Measurements from ENCODE around the gene C3orf49.

C3orf49 gene

DNA sequence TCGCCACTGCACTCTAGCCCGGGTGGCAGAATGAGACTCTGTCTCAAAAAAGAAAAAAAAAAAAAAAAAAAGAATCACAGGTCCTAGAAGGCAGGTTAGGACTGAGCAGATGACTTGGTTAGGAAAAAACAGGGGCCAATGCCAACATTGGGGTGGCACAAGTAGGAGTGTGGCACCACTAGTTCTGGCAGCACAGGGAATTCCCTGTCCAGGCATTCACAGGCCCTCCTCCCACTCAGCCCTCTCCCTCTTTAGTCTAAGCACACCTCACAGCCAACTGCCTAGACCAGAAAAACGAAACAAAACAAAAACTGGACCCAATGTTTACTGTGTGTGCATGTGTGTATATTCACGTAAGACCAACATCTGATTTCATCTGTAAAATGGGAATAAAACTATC, 34.0 kb downstream of the C3orf49 start:
- no peak for DNase-seq

DNA sequence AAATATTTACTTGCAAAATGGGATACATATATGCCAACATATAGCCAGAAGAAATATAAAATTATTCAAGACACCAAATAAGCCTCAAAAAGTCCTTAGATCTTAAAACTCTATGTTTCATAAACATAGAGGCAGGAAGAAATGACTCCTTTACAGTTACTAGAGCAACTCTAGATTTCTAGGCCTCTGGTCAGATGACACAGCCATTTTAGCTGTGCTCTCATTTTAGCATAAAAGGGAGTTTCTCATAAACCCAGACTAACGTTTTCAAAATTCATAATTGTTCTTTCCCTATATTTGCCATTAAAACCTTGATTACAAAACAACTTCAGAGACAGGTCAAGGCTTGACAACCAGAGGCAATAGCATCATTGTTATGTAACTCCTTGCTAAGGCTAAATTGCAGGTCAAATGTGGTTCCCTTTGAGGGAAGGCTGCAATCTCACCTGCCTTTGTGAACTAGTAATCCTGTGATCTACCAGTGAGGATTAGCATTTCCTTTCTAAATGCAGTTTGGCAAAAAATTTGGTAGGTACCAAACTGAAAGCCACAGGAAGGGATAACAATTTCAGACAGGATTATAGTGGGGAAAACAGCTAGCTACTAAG, 36.3 kb downstream of the C3orf49 start:
- no peak for DNase-seq

DNA sequence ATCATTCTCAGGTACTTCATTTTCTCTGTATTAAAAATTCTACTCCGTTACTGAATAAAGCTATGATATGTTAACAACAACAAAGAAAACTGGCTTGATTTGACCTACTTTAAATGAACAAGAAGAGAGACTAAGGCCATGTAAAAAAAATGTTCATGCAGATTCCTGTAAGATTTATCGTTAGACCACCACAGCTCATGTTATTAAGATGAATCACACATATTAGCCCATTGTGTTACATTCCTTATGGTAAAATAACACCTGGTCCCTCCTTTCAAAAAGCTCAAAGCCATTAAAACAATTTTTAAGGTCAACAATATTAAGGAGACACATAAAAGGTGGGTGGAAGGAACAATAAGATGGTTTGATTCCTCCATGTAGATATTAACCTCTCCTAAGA, 38.2 kb downstream of the C3orf49 start:
- DNase-seq, result no peak

DNA sequence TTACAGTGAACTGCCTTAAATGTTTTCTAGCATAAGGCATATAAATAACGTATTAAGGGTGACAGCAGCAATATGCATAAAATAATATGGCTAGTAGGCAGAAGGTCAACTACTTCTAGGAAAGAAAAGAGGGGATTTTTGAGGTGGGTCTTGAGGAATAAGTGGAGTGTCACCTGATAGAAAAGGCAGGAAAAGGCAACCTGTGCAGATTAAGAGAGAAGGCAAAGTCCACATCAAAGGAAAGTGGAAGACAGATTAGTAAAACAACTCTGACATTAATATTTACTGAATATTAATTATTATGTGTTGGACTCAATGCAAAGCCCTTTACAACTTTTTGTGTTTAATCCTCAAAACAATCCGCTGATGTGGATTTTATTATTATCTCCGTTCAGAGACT, 41.7 kb downstream of the C3orf49 start:
- DNase-seq, result no peak

DNA sequence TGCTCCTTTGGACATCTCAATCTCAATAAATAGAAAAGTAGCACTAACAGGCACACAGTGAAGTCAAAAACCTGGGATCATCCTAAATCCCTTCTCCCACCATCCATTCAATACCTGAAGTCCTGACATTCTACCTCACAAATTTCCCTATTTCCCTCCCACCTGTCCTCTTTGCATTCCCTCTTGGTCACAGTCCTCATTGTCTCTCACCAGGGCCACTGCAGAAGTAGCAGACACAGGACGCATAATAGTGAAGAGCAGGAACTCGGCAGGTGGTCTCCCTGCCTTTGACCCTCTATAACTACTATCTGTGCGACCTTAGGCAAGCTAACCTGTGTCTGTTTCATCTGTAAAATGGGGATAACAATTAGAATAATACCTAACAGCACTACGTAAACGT, 42.2 kb downstream of the C3orf49 start:
- DNase-seq, result no peak

DNA sequence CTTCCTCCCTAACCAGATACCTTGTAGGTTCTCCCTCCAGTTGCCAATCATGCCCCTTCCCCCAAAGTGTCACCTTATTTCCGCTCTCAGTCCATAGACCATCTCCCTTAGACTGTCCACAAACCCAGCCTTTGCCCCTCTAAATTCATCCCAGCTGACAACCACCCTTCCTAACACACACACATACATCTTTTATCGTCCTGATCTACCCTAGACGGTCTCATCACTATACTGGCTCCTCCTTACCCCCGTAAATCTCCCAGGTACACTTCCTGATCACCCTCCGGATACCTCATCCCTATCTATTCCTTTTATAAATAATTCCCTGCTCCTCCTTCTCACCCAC, 43.7 kb downstream of the C3orf49 start:
- no peak for DNase-seq

DNA sequence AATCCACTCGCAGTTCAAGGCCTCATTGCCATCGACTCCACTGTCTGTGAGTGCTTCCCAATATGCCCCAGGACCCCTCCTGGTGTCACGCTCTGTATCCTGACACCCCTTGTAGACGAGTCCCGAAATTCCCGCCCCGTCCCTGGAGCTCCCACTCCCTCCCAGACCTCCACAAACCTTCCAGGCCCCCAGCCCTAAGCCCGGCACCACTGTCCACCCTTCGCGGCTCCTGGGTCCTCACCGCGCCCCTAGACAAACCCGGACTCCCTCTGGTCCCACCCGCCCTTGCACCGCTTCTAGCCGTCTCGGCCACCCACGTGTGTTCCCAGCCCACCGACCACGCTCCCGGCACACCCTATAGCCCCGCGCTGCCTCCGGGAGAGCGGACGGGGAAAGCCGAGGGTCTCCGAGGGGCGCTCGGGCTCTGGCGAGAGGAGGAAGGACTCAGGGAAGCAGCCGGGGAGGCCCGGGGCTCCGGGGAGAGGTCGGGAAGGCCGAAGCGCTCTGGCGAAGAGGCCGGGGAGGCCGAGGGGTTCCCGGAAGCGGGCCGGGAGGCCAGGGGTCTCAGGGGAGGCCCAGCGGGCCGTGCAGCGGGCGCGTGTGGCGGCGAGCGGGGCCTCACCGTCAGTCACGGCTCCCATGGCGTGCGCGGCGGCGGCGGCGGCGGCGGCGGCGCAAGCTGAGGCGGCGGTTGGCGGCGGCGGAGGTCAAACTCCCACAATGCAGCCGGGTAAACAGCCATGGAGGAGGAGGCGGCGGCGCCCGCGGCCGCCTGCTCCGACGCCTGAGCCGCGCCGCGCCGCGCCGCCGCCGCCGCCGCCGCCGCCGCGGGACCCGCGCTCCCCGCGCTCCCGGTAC, 44.3 kb downstream of the C3orf49 start, which contains the start of the genes ATXN7 and THOC7:
TSS of gene ATXN7 (plus strand) at position 718 of the 858 bp plus-strand sequence. CDS start 48,732 bp downstream, outside the sequence.
TSS of gene THOC7 (minus strand) at position 656 of the 858 bp plus-strand sequence. CDS start at position 641, 15 bp downstream.
- DNase-seq, result no peak

DNA sequence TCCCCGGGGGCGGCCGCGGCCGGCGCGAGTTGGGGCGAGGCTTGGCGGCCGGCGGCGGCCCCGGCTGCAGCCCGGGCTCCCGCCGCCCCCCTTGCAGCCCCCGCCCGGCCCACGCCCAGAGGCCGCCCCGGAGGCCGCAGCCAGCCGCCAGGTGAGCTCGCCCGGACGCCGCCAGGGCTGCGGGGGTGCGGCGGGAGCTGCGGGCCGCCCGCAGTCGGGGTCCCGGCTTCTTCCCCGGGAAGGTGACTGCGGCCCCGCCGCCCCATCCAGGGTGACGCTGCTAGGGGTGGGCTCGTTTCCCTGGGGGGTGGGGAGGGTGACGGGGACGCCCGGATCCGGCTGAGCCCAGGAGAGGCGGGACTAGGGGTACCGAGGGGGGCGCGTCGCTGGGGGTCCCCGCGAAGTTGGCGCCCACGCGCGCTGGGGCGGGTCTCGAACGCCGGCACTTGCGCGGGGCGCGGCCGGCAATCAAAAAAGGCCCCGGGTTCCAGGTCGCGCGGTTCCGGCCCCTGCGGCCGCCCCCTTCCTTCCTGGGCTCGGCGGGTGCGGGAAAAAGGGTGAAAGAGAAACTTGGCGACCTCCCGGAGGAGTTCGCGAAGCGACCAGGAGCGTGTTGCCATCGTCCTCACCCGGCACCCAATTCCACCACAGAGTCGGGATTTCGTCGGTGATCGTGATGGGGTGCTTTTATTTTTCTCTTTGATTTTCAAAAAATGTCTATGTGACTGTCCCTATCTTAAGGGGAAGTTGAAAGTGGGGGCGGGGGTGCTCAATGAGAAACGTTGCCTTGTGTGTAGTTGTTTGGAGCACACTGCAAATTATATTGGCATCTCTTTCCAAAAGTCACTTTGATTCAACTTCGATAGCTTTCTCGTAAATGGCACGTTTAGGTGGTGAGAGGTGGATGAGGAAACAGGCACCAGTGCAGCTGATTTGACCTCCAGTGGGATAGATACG, 45.2 kb downstream of the C3orf49 start:
- no peak for DNase-seq

DNA sequence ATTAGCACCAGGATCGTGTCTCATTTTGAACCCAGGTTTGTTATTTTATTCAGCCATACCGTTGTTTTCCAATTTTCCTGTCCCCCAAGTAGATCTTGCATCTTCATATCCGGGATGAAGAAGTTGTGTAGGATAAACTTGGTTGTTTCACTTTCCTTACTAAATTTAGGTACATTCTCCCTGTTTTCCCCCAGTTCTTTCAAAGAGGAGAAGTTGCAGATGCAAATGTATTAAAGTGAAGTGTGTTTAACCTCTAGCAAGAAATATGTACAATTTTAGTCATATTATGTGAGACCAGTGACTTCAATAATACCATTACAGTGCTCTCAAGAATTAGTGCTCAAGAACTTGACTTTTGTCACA, 45.8 kb downstream of the C3orf49 start:
- no peak for DNase-seq

DNA sequence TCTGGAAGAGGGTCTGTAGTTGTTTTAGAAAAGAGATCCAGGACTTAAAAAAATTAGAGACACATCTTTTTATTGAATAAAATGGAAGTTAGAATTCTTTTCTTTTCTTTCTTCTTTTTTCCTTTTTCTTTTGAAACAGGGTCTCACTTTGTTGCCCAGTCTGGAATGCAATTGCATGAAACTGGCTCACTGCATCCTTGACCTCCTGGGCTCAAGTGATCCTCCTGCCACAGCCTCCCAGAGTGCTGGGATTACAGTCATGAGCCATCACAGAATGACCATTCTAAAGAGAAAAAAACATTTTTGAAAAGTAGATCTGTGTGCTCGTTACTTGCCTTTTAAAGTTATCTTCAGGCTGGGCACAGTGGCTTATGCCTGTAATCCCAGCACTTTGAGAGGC, 48.1 kb downstream of the C3orf49 start:
- DNase-seq, result no peak

DNA sequence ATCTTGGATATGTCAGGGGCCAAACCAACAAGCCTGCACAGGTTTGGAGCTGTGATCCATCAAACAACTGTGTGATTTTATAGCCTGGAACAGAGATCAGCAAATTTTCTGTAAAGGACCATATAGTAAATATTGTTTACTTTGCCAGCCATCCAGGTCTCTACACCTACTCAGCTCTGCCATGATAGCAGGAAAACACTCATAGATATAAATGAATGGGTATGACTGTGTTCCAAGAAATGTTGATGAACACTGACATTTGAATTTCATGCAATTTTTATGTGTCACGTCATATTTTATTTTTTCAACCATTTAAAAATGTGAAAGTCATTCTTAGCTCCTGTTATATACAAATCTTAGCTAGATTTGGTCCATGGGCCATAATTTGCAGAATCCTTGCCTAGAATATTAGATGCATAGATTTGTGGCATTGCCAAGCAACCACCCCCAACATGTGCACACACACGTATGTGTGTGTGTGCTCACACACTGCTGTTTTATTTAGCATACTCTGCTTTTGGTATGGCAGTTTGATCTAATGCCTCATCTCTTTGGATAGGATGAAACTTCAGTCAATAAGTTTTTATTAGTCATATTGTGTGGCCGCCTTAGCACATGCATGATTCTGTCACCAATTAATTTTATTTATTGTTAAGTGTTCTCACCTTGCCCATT, 51.0 kb downstream of the C3orf49 start:
- DNase-seq, result no peak

DNA sequence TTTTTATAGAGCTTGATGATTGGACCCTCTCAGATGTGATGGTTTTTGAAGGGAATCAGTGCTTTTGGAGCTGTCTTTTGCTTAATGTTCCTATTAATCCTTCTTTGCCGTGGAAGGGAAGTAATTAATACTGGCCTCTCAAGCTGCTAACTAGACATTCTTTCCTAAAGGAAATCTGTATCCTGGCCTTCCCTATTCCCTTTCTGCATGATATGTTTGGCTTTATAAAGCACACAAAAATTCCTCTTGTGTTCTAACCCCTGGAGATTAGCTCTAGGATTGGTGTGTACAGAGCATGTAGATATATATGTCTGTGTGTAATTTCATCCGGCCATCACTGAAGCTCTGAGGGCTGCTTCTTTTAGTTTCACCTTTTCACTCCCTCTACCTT, 51.5 kb downstream of the C3orf49 start:
- no peak for DNase-seq

DNA sequence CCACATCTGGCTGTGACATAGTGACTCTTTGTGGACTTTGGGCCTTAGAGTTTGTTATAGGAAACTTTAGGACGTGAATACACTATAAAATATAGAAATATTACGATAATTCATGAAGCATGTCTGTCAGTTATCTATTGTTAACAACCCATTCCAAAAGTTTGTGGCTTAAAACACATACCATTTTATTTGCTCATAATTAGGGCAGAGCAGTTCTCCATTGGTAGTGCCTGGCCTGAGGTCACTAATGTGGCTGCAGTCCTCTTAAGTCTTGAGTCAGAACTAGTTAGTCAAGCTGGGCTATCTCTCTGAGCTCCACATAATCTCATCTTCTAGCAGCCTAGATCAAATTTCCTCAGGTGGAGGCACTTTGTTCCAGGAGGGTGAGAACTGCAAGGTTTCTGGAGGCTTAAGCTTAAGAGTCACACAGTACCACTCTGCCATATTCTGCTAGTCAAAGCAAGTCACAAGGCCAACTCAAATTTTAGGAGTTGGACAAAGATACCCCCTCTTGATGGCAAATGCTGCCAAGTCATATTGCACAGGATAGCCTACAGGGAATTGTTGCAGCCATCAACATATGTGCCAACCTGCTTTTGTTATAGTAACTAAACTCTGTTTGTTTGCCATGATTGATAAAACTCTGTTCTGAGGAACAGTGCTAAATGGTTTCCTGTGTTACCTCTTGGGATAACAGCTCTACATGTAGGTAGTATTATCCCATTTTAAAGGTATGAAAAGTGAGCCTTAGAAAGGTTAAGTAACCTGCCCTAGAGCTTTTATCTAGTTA, 53.2 kb downstream of the C3orf49 start:
- DNase-seq, result no peak

DNA sequence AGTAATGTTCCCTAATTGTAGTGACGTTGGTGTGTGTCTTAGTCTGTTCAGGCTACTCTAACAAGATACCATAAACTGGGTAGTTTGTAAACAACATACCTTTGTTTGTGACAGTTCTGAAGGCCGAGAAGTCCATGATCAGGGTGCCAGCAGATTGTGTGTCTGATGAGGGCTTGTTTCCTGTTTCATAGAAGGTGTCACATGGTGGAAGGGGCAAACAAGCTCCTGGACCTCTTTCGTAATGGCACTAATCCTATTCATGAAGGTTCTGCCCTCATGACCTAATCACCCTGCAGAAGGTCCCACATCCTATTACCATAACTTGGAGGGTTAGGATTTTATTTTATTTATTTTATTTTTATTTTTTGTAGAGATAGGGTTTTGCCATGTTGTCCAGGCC, 55.7 kb downstream of the C3orf49 start:
- no peak for DNase-seq

DNA sequence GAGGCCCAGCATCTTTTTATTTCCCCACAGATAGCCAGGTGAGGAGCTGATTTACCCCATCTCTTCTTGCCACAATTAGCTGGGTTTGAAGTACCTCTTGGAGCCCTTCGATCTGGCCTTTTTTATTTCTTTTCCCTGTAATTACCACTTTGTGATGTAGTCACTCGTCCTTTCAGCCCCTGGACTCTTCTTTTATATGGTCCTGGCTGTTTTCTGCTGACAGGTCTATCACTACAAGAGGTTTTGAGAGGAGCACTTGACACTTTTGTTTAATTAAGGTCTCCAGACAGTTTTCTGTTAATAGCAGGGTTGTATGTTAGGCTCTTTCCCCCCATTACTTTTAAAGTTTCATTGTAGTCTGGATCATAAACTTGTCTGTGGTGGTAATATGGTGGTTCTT, 56.4 kb downstream of the C3orf49 start:
- DNase-seq, result no peak

DNA sequence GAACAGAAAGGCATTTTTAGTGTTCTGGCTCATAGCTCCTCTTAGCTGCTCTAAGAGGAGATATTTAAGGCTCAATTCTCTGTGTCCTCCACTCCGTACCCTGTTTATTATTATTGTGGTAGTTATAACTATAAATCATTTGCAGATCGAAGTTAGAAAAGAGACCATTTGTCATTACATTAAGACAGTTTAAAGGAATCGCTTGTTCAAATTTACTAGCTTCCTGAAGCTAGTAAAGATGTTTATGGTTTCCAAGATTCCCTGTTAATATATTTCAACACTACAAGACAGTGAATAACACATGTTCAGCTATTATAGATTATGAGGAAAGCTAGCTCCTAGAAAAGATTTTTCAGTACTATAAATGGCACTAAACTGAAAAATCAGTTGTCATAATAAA, 57.2 kb downstream of the C3orf49 start:
- no peak for DNase-seq

DNA sequence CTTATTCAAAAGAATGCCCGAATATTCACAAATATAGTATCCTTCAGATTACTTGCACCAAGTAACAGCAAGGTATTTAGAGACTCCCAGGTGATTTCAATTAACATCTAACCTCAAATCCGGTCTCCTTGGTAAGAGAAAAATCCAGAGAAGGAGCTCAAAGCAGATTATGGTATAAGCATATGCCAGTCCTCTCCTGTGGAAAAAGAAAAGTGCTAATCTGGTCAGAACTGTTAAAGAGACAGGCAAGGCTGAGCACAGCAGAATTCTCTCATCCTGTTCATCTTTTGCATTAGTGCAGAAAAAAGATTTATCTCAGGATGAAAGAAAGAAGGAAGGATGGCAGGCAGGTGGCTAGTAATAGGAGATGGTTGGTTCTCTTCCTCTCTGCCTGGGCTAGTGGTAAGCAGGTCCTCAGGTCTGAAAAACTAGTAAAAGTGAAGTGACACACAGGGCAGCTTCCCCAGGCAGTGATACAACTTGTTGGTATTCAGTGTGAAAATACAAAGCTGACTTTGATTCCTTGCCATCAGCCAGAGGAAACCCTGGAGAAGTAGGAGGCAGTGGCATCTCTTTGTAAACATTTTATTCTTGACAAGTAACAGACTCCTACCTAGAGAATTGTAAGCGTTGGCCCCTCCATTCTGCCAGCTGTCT, 58.8 kb downstream of the C3orf49 start:
- DNase-seq, result no peak

DNA sequence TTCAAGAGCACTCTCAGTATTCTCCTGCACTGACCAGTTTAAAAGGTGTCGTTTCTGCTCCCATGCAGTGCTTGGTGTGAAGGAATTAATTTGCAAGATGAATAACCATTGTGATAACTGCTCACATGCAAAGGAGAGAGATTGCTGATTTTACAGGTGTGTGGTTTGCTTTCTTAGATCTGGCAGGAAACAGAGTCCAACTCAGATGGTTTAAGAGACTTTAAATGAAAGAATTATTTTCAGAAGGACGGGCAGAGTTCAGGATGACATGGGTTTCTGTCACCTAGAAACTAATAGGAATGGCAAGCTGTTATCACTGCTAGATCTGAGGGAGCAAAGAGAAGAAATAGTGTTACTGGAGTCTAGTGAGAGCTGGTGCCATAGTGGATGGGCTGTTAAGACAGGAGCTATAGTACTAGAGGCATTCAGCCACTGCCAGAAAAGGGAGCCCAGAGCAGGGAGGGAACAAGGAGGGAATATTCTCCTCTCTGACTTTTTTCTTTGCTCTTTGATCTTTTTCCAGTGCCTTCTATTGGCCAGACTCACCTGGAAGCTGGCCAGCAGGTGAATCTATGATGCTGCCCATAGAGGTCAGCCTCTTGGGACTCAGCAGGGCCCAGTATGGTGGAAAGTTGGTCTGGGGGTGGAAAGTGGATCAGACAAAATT, 59.4 kb downstream of the C3orf49 start:
- DNase-seq, result no peak

DNA sequence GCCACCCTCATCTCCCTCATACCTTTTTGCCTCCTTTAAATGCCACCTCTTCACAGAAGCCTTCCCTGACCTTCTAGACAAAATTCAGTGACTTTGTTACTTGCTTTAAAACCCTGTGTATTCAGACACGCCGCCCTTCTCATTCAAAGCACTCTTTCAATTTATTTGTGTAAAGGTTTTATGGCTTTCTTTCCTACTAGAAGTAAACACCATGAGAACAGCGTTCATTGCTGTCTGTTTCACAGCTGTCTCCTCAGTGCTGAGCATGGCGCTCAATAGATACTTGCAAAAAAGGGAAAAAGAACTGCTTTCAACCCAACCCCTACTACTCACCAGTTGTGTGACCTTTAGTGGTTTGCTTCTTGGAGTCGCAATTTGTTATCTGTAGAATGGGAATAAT, 61.6 kb downstream of the C3orf49 start:
- DNase-seq, result no peak

DNA sequence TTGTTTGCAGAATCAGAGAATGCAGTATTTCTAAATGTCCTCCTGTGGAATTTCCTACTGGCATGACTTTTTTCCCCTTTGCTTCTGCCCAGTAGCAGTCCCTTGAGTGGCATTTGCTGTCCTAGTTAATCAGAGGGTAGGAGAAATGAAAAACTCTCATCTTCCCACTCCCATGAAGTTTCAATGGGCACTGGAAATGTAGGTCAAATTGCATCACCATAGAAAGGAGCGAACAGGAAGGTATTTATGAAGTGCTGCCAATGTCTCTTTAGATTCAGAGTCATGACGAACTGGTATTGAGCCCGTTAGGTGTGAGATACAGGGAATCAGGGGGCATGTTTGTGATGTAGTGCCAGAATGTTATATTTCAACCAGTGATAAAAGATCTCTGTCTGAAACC, 67.8 kb downstream of the C3orf49 start:
- no peak for DNase-seq

DNA sequence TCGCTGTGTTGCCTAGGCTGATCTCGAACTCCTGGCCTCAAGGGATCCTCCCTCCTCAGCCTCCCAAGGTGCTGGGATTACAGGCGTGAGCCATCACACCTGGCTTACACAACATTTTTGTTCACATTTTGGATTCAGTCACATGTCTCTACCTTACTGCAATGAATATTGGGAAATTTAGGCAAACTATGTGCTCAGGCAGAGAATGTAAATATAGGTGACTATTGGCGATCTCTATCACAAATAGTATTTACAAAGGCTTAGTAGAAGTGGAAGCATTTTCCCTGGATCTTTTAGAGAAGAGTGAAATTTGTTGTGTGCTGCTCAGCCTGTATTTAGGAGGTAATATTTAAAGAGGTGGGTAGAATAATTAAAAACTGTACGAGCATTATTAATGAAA, 72.4 kb downstream of the C3orf49 start:
- DNase-seq, result no peak
